Activated CD4-positive, alpha-beta T cell treated with anti-CD3 and anti-CD28 coated beads, Interleukin-2, amount 50 U/mL, for 1 hour (primary cell): Measurements from ENCODE around the gene USP7.
"Not testable (repeated sequence)": the region's sequence is repeated elsewhere in the genome, so short reads cannot be mapped to it uniquely, and the experiment has no call there.

Experiments
- DNase-seq: peaks from one replicate; pipeline ENCODE4 v3.0.0-alpha.2; 2020

USP7 gene

GRCh38 chr16:8963821-8964441, at the start of gene USP7:
TSS of gene USP7 (minus strand) at chr16:8963906. CDS start at chr16:8963285, 621 bp downstream.
- DNase-seq: peak; percentile 91

GRCh38 chr16:9013508-9013864, 49.8 kb upstream of the USP7 start:
- DNase-seq: no peak

- no peak for DNase-seq
Measured at GRCh38 chr16:9012848-9013507, 49.3 kb upstream of the USP7 start.

GRCh38 chr16:9012330-9012729, 48.6 kb upstream of the USP7 start:
- DNase-seq: no peak

- peak; percentile 68 for DNase-seq
Measured at GRCh38 chr16:9008601-9009260, 45.0 kb upstream of the USP7 start.

GRCh38 chr16:9007177-9007794, 43.6 kb upstream of the USP7 start:
- no peak for DNase-seq

GRCh38 chr16:9004183-9004582, 40.5 kb upstream of the USP7 start:
- no peak for DNase-seq

- DNase-seq: no peak
Measured at GRCh38 chr16:9003763-9004162, 40.1 kb upstream of the USP7 start.

- no peak for DNase-seq
Measured at GRCh38 chr16:9003322-9003721, 39.6 kb upstream of the USP7 start.

- no peak for DNase-seq
Measured at GRCh38 chr16:9002042-9002441, 38.3 kb upstream of the USP7 start.

GRCh38 chr16:9000664-9001063, 37.0 kb upstream of the USP7 start:
- no peak for DNase-seq

- DNase-seq: no peak
Measured at GRCh38 chr16:8999800-9000199, 36.1 kb upstream of the USP7 start.

- DNase-seq: no peak
Measured at GRCh38 chr16:8998108-8998507, 34.4 kb upstream of the USP7 start.

GRCh38 chr16:8996891-8997290, 33.2 kb upstream of the USP7 start:
- DNase-seq: no peak

GRCh38 chr16:8990445-8990844, 26.7 kb upstream of the USP7 start:
- DNase-seq: no peak

- no peak for DNase-seq
Measured at GRCh38 chr16:8989099-8989878, 25.6 kb upstream of the USP7 start.

- DNase-seq: no peak
Measured at GRCh38 chr16:8986818-8987191, 23.1 kb upstream of the USP7 start.

- no peak for DNase-seq
Measured at GRCh38 chr16:8986111-8986510, 22.4 kb upstream of the USP7 start.

GRCh38 chr16:8982816-8983215, 19.1 kb upstream of the USP7 start:
- no peak for DNase-seq

GRCh38 chr16:8981901-8982300, 18.2 kb upstream of the USP7 start:
- DNase-seq: not testable (repeated sequence)

GRCh38 chr16:8976189-8976588, 12.5 kb upstream of the USP7 start:
- not testable (repeated sequence) for DNase-seq

GRCh38 chr16:8975039-8975438, 11.3 kb upstream of the USP7 start:
- DNase-seq: no peak
